ENCODE results near the gene ARSI. TPM values are rescaled to one million over a fixed set of nuclear protein-coding genes. Genes with fewer than 3 reads are reported as not detected.

ARSI gene
- total and polyA plus RNA-seq, 2 of the 4 experiments (the other 2 are of a cell fraction) = 14.8 to 15.2 TPM

GRCh38 chr5:150253416-150254208 is 49.1 kb downstream of the ARSI start:
- Histone ChIP-seq H3K27me3 (ENCODE audit: control insufficient read depth, insufficient read depth, low read length) (no peaks in the 10 kb centered on the region; the same call in 1 of the 2 replicates), H2BK120ac (ENCODE audit: low read depth, low read length) (no peak overlapping the region), H2AFZ (replicated peaks; ENCODE audit: low read length, poor library complexity) (no peak overlapping the region), H3K27ac (ENCODE audit: insufficient read depth, low read length) (no peak overlapping the region), H4K20me1 (ENCODE audit: insufficient read depth, low read length) (no peaks in the 10 kb centered on the region), H3K9me3 (ENCODE audit: control insufficient read depth, insufficient read depth, low read length) (no peaks in the 10 kb centered on the region), H2BK15ac (ENCODE audit: low read depth, low read length) (no peak overlapping the region), H3K14ac (replicated peaks; ENCODE audit: low read depth, low read length) (no peak overlapping the region), H3K23ac (ENCODE audit: low read depth, low read length) (no peak overlapping the region), H2BK20ac (ENCODE audit: low read depth, low read length) (no peak overlapping the region), H3K4ac (ENCODE audit: low read depth, low read length) (no peak overlapping the region), H3K18ac (ENCODE audit: low read depth, low read length) (no peak overlapping the region), H3K9me1 (ENCODE audit: insufficient read depth, low read length) (no peaks in the 10 kb centered on the region), H3K4me3 (ENCODE audit: insufficient read depth, low read depth, low read length) (no peak overlapping the region), H3K36me3 (ENCODE audit: control insufficient read depth, insufficient read depth, low read length) (no peaks in the 10 kb centered on the region), H3K56ac (ENCODE audit: extremely low read depth, insufficient read depth, low read length) (no peak overlapping the region), H3K9ac (ENCODE audit: low read depth, low read length) (no peak overlapping the region), H2AK5ac (ENCODE audit: low read depth, low read length) (no peak overlapping the region), H4K8ac (ENCODE audit: low read depth in 2 of 2, low read length in 2 of 2) (no peak overlapping the region), H3K4me2 (ENCODE audit: low read depth, low read length) (no peak overlapping the region), H2BK5ac (ENCODE audit: low read depth, low read length, poor library complexity, severe bottlenecking) (no peak overlapping the region), H3K79me1 (ENCODE audit: low read depth in 1 of 2, low read length in 2 of 2) (no peaks in the 10 kb centered on the region), H2AK9ac (replicated peaks; ENCODE audit: low read depth, low read length, poor library complexity) (no peak overlapping the region), H4K5ac (ENCODE audit: low read depth, low read length) (no peak overlapping the region), H3K4me1 (ENCODE audit: control insufficient read depth, insufficient read depth, low read length) (peaks cover 2% of the 10 kb centered on the region; the same call in 1 of the 2 replicates), H4K91ac (ENCODE audit: insufficient read depth, low read depth, low read length) (no peak overlapping the region)
- CTCF ChIA-PET = no interaction called here
- intact Hi-C loops (cut with micrococcal nuclease) (no loop called here), in situ Hi-C loops (cut with MboI; ENCODE audit: low sequenced_read_pairs) (no loop called here), dilution Hi-C loops (cut with HindIII; ENCODE audit: low sequenced_read_pairs, unreplicated experiment) (no loop called here)
- WGBS, 2 experiments (ENCODE audit: extremely low coverage in 2 of 2, insufficient read length in 1 of 2) = 89% methylated on average over 5 of the region's 10 CpGs; no CpG with 5 or more reads in 1 of the 2 experiments
- ATAC-seq (ENCODE audit: low read depth) (no peak), DNase-seq (no peak)
- BruUV-seq (replicated peaks) = no TSS peak
- TF ChIP-seq MXI1 (IDR thresholded peaks at IDR 0.05; ENCODE audit: borderline replicate concordance, low read depth, low read length) (no peak), CEBPB (IDR thresholded peaks at IDR 0.05; ENCODE audit: low read depth, low read length) (no peak), SMC3 (IDR thresholded peaks at IDR 0.05; ENCODE audit: low read depth, low read length) (no peak), NFE2L2 (IDR thresholded peaks at IDR 0.05; ENCODE audit: low read depth, low read length) (no peak), CHD1 (IDR thresholded peaks at IDR 0.05; ENCODE audit: low read depth, low read length) (no peak), MAZ (IDR thresholded peaks at IDR 0.05; ENCODE audit: borderline replicate concordance, low read depth, low read length) (no peak), FOS (IDR thresholded peaks at IDR 0.05; ENCODE audit: low read depth, low read length) (no peak)
- POLR2A ChIA-PET (ENCODE audit: unreplicated experiment) = no interaction called here
